GM23338 (cell line): ENCODE measurements around the gene OGT. TPM values are rescaled to one million over a fixed set of nuclear protein-coding genes. Genes with fewer than 3 reads are reported as not detected.
"Not testable (repeated sequence)": the region's sequence is repeated elsewhere in the genome, so short reads cannot be mapped to it uniquely, and the experiment has no call there.

Experiments
- ATAC-seq: fragments of 200-7000 bp; cut with Tn5 transposase; 3 replicates; pipeline ENCODE4 v1.9.1; 2020
- DNase-seq: peaks from one replicate; pipeline ENCODE4 v3.0.0-alpha.2; 2015; ENCODE audit warnings: low spot score
- H2AFZ ChIP-seq: fragments of 200-600 bp; sonication (generic); 2 replicates; pipeline ENCODE4 v1.8.0; 2016; ENCODE audit warnings: antibody characterized with exemption, mild to moderate bottlenecking, moderate library complexity
- H3F3A ChIP-seq: fragments of 200-600 bp; sonication (generic); replicated peaks from 2 replicates; pipeline ENCODE4 v1.8.0; 2017; ENCODE audit warnings: antibody characterized with exemption, mixed run types, low read depth
- H3K27ac ChIP-seq: fragments of 200-600 bp; sonication (generic); 2 replicates; pipeline ENCODE4 v1.6.1; 2016; ENCODE audit warnings: low read depth
- H3K27me3 ChIP-seq: fragments of 200-600 bp; sonication (generic); 2 replicates; pipeline ENCODE4 v1.8.0; 2016; ENCODE audit warnings: mild to moderate bottlenecking, mixed run types, moderate library complexity; ENCODE audit not compliant: insufficient read depth
- H3K36me3 ChIP-seq: fragments of 200-600 bp; sonication (generic); 2 replicates; pipeline ENCODE4 v1.8.0; 2016; ENCODE audit warnings: mild to moderate bottlenecking; ENCODE audit not compliant: insufficient read depth
- H3K4me1 ChIP-seq: fragments of 200-600 bp; sonication (generic); 2 replicates; pipeline ENCODE4 v1.8.0; 2016; ENCODE audit warnings: mild to moderate bottlenecking, moderate library complexity; ENCODE audit not compliant: insufficient read depth
- H3K4me2 ChIP-seq: fragments of 200-600 bp; sonication (generic); 2 replicates; pipeline ENCODE4 v1.7.1; 2017; ENCODE audit warnings: mixed run types
- H3K4me3 ChIP-seq: fragments of 200-600 bp; sonication (generic); 2 replicates; pipeline ENCODE4 v1.6.1; 2016; ENCODE audit warnings: mixed run types
- H3K79me2 ChIP-seq: fragments of 200-600 bp; sonication (generic); replicated peaks from 2 replicates; pipeline ENCODE4 v1.8.0; 2017; ENCODE audit warnings: mild to moderate bottlenecking; ENCODE audit not compliant: insufficient read depth
- H3K9me2 ChIP-seq: fragments of 200-600 bp; sonication (generic); 2 replicates; pipeline ENCODE4 v1.8.0; 2017; ENCODE audit not compliant: insufficient read depth
- H4K20me1 ChIP-seq: fragments of 200-600 bp; sonication (generic); replicated peaks from 2 replicates; pipeline ENCODE4 v1.8.0; 2017; ENCODE audit warnings: mild to moderate bottlenecking; ENCODE audit not compliant: insufficient read depth
- H3K27ac Mint-ChIP-seq: 2 replicates; pipeline ENCODE4 v1.8.0; 2020; ENCODE audit warnings: inconsistent platforms, mild to moderate bottlenecking, moderate library complexity, mixed read lengths
- H3K27me3 Mint-ChIP-seq: 3 replicates; pipeline ENCODE4 v1.8.0; 2022; ENCODE audit warnings: low read depth, mild to moderate bottlenecking, moderate library complexity, mixed read lengths, inconsistent platforms; ENCODE audit not compliant: insufficient read depth, poor library complexity
- H3K36me3 Mint-ChIP-seq: 3 replicates; pipeline ENCODE4 v1.8.0; 2021; ENCODE audit warnings: low read depth, mild to moderate bottlenecking, inconsistent platforms, moderate library complexity, mixed read lengths
- H3K4me1 Mint-ChIP-seq: 3 replicates; pipeline ENCODE4 v1.8.0; 2020; ENCODE audit warnings: mild to moderate bottlenecking, inconsistent platforms, mixed read lengths
- H3K4me3 Mint-ChIP-seq: 3 replicates; pipeline ENCODE4 v1.8.0; 2021; ENCODE audit warnings: moderate library complexity, mild to moderate bottlenecking, inconsistent platforms, mixed read lengths
- H3K9me3 Mint-ChIP-seq: 3 replicates; pipeline ENCODE4 v1.8.0; 2020; ENCODE audit warnings: moderate library complexity, mild to moderate bottlenecking, inconsistent platforms, mixed read lengths
- CREB1 ChIP-seq: fragments of 250-450 bp; sonication (Bioruptor Pico); IDR thresholded peaks from 2 replicates; pipeline ENCODE4 v1.5.0; 2020; ENCODE audit warnings: low read depth, mild to moderate bottlenecking, moderate library complexity
- ETS1 ChIP-seq: IDR thresholded peaks from 2 replicates; pipeline ENCODE4 v1.6.1; 2016; ENCODE audit warnings: antibody characterized with exemption
- EZH2 ChIP-seq: fragments of 200-600 bp; sonication (generic); IDR thresholded peaks from one replicate; pipeline ENCODE4 v1.8.0; 2017; ENCODE audit warnings: antibody characterized with exemption, mild to moderate bottlenecking, low read depth; ENCODE audit not compliant: unreplicated experiment
- NANOG ChIP-seq: IDR thresholded peaks from 2 replicates; pipeline ENCODE4 v1.6.1; 2016; ENCODE audit warnings: antibody characterized with exemption, borderline replicate concordance
- POLR2AphosphoS5 ChIP-seq: IDR thresholded peaks from 2 replicates; pipeline ENCODE4 v1.6.1; 2016; ENCODE audit warnings: antibody characterized with exemption, low read depth
- STAT1 ChIP-seq: IDR thresholded peaks from one replicate; pipeline ENCODE4 v1.6.1; 2016; ENCODE audit warnings: antibody characterized with exemption; ENCODE audit not compliant: unreplicated experiment
- ZNF331 ChIP-seq: fragments of 250-450 bp; sonication (Bioruptor Pico); IDR thresholded peaks from 2 replicates; pipeline ENCODE4 v1.5.0; 2020; ENCODE audit warnings: low read depth, mild to moderate bottlenecking, moderate library complexity
- polyA plus RNA-seq: library from polyadenylated mRNA; unstranded; fragments of >200 nt; fragmentation: Nextera tagmentation; extraction: Ambion mirVana; gene quantifications from 2 replicates; pipeline ENCODE4 v1.2.1, GENCODE V29; 2016
- total RNA-seq: library from RNA; depleted of rRNA; stranded (reverse); fragments of >200 nt; shearing (Covaris generic); gene quantifications from 2 replicates; pipeline ENCODE4 v1.2.3, GENCODE V29; 2014

OGT gene
- total and polyA plus RNA-seq, 2 experiments from 2014 or later: 43.3 to 163 TPM

GRCh38 chrX:71495979-71496378, 36.9 kb upstream of the OGT start:
- not testable (repeated sequence) for H3K4me1 ChIP-seq, H3K9me2 ChIP-seq, H3K4me3 ChIP-seq, H3K36me3 ChIP-seq, H3K27ac ChIP-seq, H4K20me1 ChIP-seq, H3K4me2 ChIP-seq, ATAC-seq, H3F3A ChIP-seq, H3K79me2 ChIP-seq, H2AFZ ChIP-seq, H3K27me3 Mint-ChIP-seq, H3K36me3 Mint-ChIP-seq, H3K4me3 Mint-ChIP-seq, DNase-seq, H3K9me3 Mint-ChIP-seq, H3K27ac Mint-ChIP-seq
- peaks cover 18% of the 10 kb centered on the region for H3K27me3 ChIP-seq
- peaks cover 16% of the 10 kb centered on the region for H3K4me1 Mint-ChIP-seq

GRCh38 chrX:71496476-71496875, 36.4 kb upstream of the OGT start:
- no peak for TF ChIP-seq POLR2AphosphoS5
- no peak overlapping the region for H3K27ac ChIP-seq
- no peaks in the 10 kb centered on the region for H3K9me2 ChIP-seq
- H3K4me1 ChIP-seq: 0 out of 2 replicates have a peak, but pooled peaks cover 4% of the 10 kb centered on the region
- no peak overlapping the region for H2AFZ ChIP-seq
- no peaks in the 10 kb centered on the region for H3K36me3 Mint-ChIP-seq
- no peaks in the 10 kb centered on the region for H3F3A ChIP-seq
- H3K4me2 ChIP-seq: no peak overlapping the region
- no peak for DNase-seq
- no peak overlapping the region for H3K4me3 ChIP-seq
- H4K20me1 ChIP-seq: no peaks in the 10 kb centered on the region
- H3K4me3 Mint-ChIP-seq: no peak overlapping the region
- H3K79me2 ChIP-seq: no peaks in the 10 kb centered on the region
- H3K27me3 Mint-ChIP-seq: peaks cover 3% of the 10 kb centered on the region
- no peaks in the 10 kb centered on the region for H3K36me3 ChIP-seq
- no peak overlapping the region for H3K27ac Mint-ChIP-seq
- no peaks in the 10 kb centered on the region; the same call in 2 of the 3 replicates for H3K9me3 Mint-ChIP-seq
- H3K4me1 Mint-ChIP-seq: peaks cover 16% of the 10 kb centered on the region
- ATAC-seq: no peak
- peaks cover 14% of the 10 kb centered on the region for H3K27me3 ChIP-seq

- H3K9me3 Mint-ChIP-seq, DNase-seq, H2AFZ ChIP-seq, ATAC-seq, H3K36me3 Mint-ChIP-seq, H3K27ac Mint-ChIP-seq, H3K27ac ChIP-seq, H3K27me3 Mint-ChIP-seq, H3K4me2 ChIP-seq, H4K20me1 ChIP-seq, H3K27me3 ChIP-seq, H3F3A ChIP-seq, H3K36me3 ChIP-seq, H3K4me1 ChIP-seq, H3K4me3 Mint-ChIP-seq, H3K4me3 ChIP-seq, H3K9me2 ChIP-seq, H3K79me2 ChIP-seq: not testable (repeated sequence)
- H3K4me1 Mint-ChIP-seq: peaks cover 12% of the 10 kb centered on the region; the same call in 2 of the 3 replicates
Measured at GRCh38 chrX:71502080-71502479, 30.8 kb upstream of the OGT start.

GRCh38 chrX:71504346-71504745, 28.6 kb upstream of the OGT start:
- H3K4me1 Mint-ChIP-seq: peaks cover 9% of the 10 kb centered on the region; the same call in 2 of the 3 replicates
- H3K4me2 ChIP-seq: no peak overlapping the region
- TF ChIP-seq STAT1 (no peak), NANOG (no peak), CREB1 (CRISPR knock-in tag) (no peak), EZH2 (no peak), ZNF331 (CRISPR knock-in tag) (no peak), ETS1 (no peak)
- H3K27ac Mint-ChIP-seq: no peak overlapping the region
- no peak overlapping the region for H3K27ac ChIP-seq
- H3K4me3 Mint-ChIP-seq: no peak overlapping the region
- no peak overlapping the region for H2AFZ ChIP-seq
- H3K9me2 ChIP-seq: no peaks in the 10 kb centered on the region
- no peaks in the 10 kb centered on the region for H3K79me2 ChIP-seq
- ATAC-seq: no peak
- no peaks in the 10 kb centered on the region for H4K20me1 ChIP-seq
- no peaks in the 10 kb centered on the region for H3K27me3 Mint-ChIP-seq
- no peaks in the 10 kb centered on the region for H3K36me3 ChIP-seq
- no peak for DNase-seq
- H3K4me3 ChIP-seq: no peak overlapping the region
- H3K4me1 ChIP-seq: 0 out of 2 replicates have a peak, but pooled peaks cover 4% of the 10 kb centered on the region
- H3K27me3 ChIP-seq: no peaks in the 10 kb centered on the region
- H3F3A ChIP-seq: no peaks in the 10 kb centered on the region
- no peaks in the 10 kb centered on the region; the same call in 2 of the 3 replicates for H3K9me3 Mint-ChIP-seq
- 0 out of 3 replicates have a peak, but pooled peaks cover 3% of the 10 kb centered on the region for H3K36me3 Mint-ChIP-seq
